Osteocyte (in vitro differentiated cells): ENCODE data around the gene PRKAG3. TPM values are rescaled to one million over a fixed set of nuclear protein-coding genes. Genes with fewer than 3 reads are reported as not detected.

ENCODE experiments used
- DNase-seq: peaks from one replicate; pipeline ENCODE4 v3.0.0; 2021; ENCODE audit warnings: mixed read lengths; ENCODE audit not compliant: unreplicated experiment; ENCODE audit errors: extremely low spot score
- H3K27ac Mint-ChIP-seq: one replicate; pipeline ENCODE4 v1.8.0; 2021; ENCODE audit warnings: mild to moderate bottlenecking, mixed read lengths; ENCODE audit not compliant: unreplicated experiment
- H3K27me3 Mint-ChIP-seq: one replicate; pipeline ENCODE4 v1.8.0; 2021; ENCODE audit warnings: mixed read lengths; ENCODE audit not compliant: unreplicated experiment
- H3K36me3 Mint-ChIP-seq: one replicate; pipeline ENCODE4 v1.8.0; 2021; ENCODE audit warnings: mixed read lengths; ENCODE audit not compliant: unreplicated experiment
- H3K4me1 Mint-ChIP-seq: one replicate; pipeline ENCODE4 v1.8.0; 2021; ENCODE audit warnings: mixed read lengths; ENCODE audit not compliant: unreplicated experiment
- H3K4me3 Mint-ChIP-seq: one replicate; pipeline ENCODE4 v1.8.0; 2021; ENCODE audit warnings: mild to moderate bottlenecking, moderate library complexity, mixed read lengths; ENCODE audit not compliant: unreplicated experiment
- H3K9me3 Mint-ChIP-seq: one replicate; pipeline ENCODE4 v1.8.0; 2021; ENCODE audit warnings: mixed read lengths; ENCODE audit not compliant: unreplicated experiment
- total RNA-seq: library from RNA; stranded (reverse); gene quantifications from 2 replicates; pipeline ENCODE4 v1.2.1, GENCODE V29; 2021
- TF ChIP-seq, protein P1 (sequence below): fragments of 200-600 bp; sonication (generic); IDR thresholded peaks from 2 replicates; pipeline ENCODE4 v1.5.0; 2021; ENCODE audit warnings: antibody characterized with exemption, mild to moderate bottlenecking, moderate library complexity

Gene PRKAG3
- total RNA-seq, 1 donor from 2014 or later = not detected

DNA sequence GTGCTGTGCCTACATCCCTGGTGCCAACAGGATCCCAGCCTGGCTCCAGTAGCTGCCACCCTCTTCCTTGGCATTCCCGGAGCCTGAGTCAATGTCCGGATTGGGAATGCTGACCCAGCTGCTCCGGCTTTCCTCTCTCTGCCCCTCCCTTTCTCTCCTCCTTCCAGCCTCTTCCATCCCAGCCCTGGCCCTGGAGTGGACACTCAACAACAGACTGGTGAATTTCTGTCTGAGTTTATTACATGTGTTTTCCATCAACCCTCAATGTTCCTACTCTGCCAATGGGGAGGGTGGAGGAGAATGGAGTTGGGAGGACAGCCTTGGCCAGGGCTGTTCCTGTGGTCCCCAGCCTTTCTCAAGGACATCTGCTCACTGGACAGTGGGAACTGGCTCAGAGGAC, 917 bp upstream of the PRKAG3 start:
- no peak for DNase-seq
- TF ChIP-seq, protein P1, sequence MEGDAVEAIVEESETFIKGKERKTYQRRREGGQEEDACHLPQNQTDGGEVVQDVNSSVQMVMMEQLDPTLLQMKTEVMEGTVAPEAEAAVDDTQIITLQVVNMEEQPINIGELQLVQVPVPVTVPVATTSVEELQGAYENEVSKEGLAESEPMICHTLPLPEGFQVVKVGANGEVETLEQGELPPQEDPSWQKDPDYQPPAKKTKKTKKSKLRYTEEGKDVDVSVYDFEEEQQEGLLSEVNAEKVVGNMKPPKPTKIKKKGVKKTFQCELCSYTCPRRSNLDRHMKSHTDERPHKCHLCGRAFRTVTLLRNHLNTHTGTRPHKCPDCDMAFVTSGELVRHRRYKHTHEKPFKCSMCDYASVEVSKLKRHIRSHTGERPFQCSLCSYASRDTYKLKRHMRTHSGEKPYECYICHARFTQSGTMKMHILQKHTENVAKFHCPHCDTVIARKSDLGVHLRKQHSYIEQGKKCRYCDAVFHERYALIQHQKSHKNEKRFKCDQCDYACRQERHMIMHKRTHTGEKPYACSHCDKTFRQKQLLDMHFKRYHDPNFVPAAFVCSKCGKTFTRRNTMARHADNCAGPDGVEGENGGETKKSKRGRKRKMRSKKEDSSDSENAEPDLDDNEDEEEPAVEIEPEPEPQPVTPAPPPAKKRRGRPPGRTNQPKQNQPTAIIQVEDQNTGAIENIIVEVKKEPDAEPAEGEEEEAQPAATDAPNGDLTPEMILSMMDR = no peak
- peaks cover 31% of the 10 kb centered on the region for H3K27me3 Mint-ChIP-seq

GRCh38 chr2:218832081-218832480, 478 bp upstream of the PRKAG3 start:
- Mint-ChIP-seq H3K4me3 (no peak overlapping the region), H3K9me3 (no peaks in the 10 kb centered on the region), H3K36me3 (no peaks in the 10 kb centered on the region), H3K4me1 (peaks cover 20% of the 10 kb centered on the region), H3K27ac (no peak overlapping the region), H3K27me3 (peaks cover 32% of the 10 kb centered on the region)
- no peak for DNase-seq
- TF ChIP-seq, protein P1 = no peak

More for the DNA sequence above, 917 bp upstream of the PRKAG3 start:
- H3K9me3 Mint-ChIP-seq = peaks cover 2% of the 10 kb centered on the region
- no peaks in the 10 kb centered on the region for H3K36me3 Mint-ChIP-seq
- no peak overlapping the region for H3K27ac Mint-ChIP-seq
- H3K4me3 Mint-ChIP-seq = no peak overlapping the region
- H3K4me1 Mint-ChIP-seq = peaks cover 20% of the 10 kb centered on the region

DNA sequence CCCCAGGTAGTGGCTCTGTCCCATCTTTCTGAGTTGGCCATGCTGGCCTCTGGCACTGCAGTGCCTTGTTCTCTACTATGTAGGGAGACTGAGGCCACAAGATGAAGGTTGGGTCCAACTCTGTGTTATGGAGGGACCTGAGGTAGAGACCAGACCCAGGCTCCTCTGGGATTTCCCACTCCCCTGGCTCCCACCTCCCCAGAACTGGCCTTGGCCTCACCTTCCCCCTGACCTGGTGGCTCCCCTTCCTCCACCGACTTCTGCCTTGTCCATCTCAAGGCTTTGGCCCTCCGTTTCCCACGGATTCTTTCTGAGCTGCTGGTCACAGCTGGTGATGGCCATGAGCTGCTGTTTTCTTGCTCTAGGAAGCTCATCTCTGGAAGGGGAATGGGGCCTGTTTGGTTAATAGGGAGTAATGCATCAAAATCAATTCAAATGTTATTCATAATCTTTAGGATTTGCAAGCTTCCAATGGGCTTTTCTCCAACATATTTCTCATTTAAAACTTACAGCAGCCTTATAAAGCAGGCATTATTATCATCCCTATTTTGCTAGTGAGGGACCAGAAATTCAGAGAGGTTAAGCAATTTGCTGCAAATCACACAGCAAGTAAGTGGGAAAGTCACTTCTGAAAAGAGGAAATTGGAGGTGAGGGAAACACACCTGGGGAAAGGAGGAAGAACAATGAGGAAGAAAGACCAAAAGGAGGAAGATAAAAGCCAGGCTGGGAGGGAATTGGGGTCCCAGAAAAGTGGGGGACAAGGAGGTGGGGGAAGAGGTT, 887 bp downstream of the PRKAG3 start:
- peaks cover 35% of the 10 kb centered on the region for H3K27me3 Mint-ChIP-seq
- TF ChIP-seq, protein P1 = no peak
- H3K4me3 Mint-ChIP-seq = no peak overlapping the region
- H3K36me3 Mint-ChIP-seq = no peaks in the 10 kb centered on the region
- no peak for DNase-seq
- no peaks in the 10 kb centered on the region for H3K9me3 Mint-ChIP-seq
- peaks cover 20% of the 10 kb centered on the region for H3K4me1 Mint-ChIP-seq
- H3K27ac Mint-ChIP-seq = no peak overlapping the region

- Mint-ChIP-seq H3K27ac (no peak overlapping the region), H3K9me3 (no peaks in the 10 kb centered on the region), H3K36me3 (no peaks in the 10 kb centered on the region), H3K27me3 (peaks cover 34% of the 10 kb centered on the region), H3K4me3 (no peak overlapping the region), H3K4me1 (peaks cover 20% of the 10 kb centered on the region)
- no peak for DNase-seq
- TF ChIP-seq, protein P1 = no peak
Measured at GRCh38 chr2:218829868-218830451, 1.6 kb downstream of the PRKAG3 start.

GRCh38 chr2:218828477-218828778, 3.2 kb downstream of the PRKAG3 start:
- Mint-ChIP-seq H3K36me3 (no peaks in the 10 kb centered on the region), H3K4me3 (no peak overlapping the region), H3K4me1 (peaks cover 13% of the 10 kb centered on the region), H3K27ac (no peak overlapping the region), H3K27me3 (peaks cover 32% of the 10 kb centered on the region), H3K9me3 (no peaks in the 10 kb centered on the region)
- no peak for DNase-seq
- TF ChIP-seq, protein P1 = no peak
